ENCODE data around the gene ATOH8. TPM values are rescaled to one million over a fixed set of nuclear protein-coding genes. Genes with fewer than 3 reads are reported as not detected.

ATOH8 gene
- total RNA-seq, 1 donor from 2014 or later: 8.4 TPM

- Histone ChIP-seq H3K27me3 (ENCODE audit: control insufficient read depth in 3 of 3, insufficient read depth in 3 of 3, low read length in 3 of 3) (no peaks in the 10 kb centered on the region), H3K9ac (ENCODE audit: low read depth in 1 of 3, low read length in 3 of 3) (peak overlapping the region in 1 of 3 donors; percentile 54), H3K36me3 (ENCODE audit: control insufficient read depth in 3 of 3, insufficient read depth in 3 of 3, low read length in 3 of 3) (no peaks in the 10 kb centered on the region), H3K4me1 (ENCODE audit: control insufficient read depth in 3 of 3, insufficient read depth in 3 of 3, low read length in 3 of 3) (peaks cover 69 to 75% (median 70%) of the 10 kb centered on the region in 3 donors), H3K27ac (ENCODE audit: low read depth, low read length) (no peak overlapping the region), H3K9me3 (ENCODE audit: control insufficient read depth in 3 of 3, low read length in 3 of 3) (no peaks in the 10 kb centered on the region), H3K4me3 (ENCODE audit: low read length in 3 of 3) (peak overlapping the region in 1 of 3 donors; percentile 29)
Measured at GRCh38 chr2:85751627-85752026, 2.2 kb upstream of the ATOH8 start.

- H3K9me3 ChIP-seq (ENCODE audit: control insufficient read depth in 3 of 3, low read length in 3 of 3): no peaks in the 10 kb centered on the region
- H3K27ac ChIP-seq (ENCODE audit: low read depth, low read length): peak overlapping the region; percentile 80
- H3K36me3 ChIP-seq (ENCODE audit: control insufficient read depth in 3 of 3, insufficient read depth in 3 of 3, low read length in 3 of 3): peaks cover 0 to 2% (median 0%) of the 10 kb centered on the region in 3 donors
- H3K4me3 ChIP-seq (ENCODE audit: low read length in 3 of 3): peak overlapping the region; percentile 83 to 95 (median 94)
- peak overlapping the region in 2 of 3 donors; percentile 82 to 93 for H3K9ac ChIP-seq (ENCODE audit: low read depth in 1 of 3, low read length in 3 of 3)
- H3K27me3 ChIP-seq (ENCODE audit: control insufficient read depth in 3 of 3, insufficient read depth in 3 of 3, low read length in 3 of 3): no peaks in the 10 kb centered on the region
- peaks cover 74 to 78% (median 76%) of the 10 kb centered on the region in 3 donors for H3K4me1 ChIP-seq (ENCODE audit: control insufficient read depth in 3 of 3, insufficient read depth in 3 of 3, low read length in 3 of 3)
Measured at GRCh38 chr2:85753035-85753524, 711 bp upstream of the ATOH8 start.

GRCh38 chr2:85754313-85755095, 713 bp downstream of the ATOH8 start:
- peaks cover 74 to 78% (median 76%) of the 10 kb centered on the region in 3 donors for H3K4me1 ChIP-seq (ENCODE audit: control insufficient read depth in 3 of 3, insufficient read depth in 3 of 3, low read length in 3 of 3)
- peak overlapping the region; percentile 80 for H3K27ac ChIP-seq (ENCODE audit: low read depth, low read length)
- H3K9me3 ChIP-seq (ENCODE audit: control insufficient read depth in 3 of 3, low read length in 3 of 3): no peaks in the 10 kb centered on the region
- H3K27me3 ChIP-seq (ENCODE audit: control insufficient read depth in 3 of 3, insufficient read depth in 3 of 3, low read length in 3 of 3): no peaks in the 10 kb centered on the region
- peaks cover 0 to 8% (median 6%) of the 10 kb centered on the region in 3 donors for H3K36me3 ChIP-seq (ENCODE audit: control insufficient read depth in 3 of 3, insufficient read depth in 3 of 3, low read length in 3 of 3)
- H3K9ac ChIP-seq (ENCODE audit: low read depth in 1 of 3, low read length in 3 of 3): peak overlapping the region; percentile 82 to 93 (median 87)
- peak overlapping the region; percentile 83 to 95 (median 94) for H3K4me3 ChIP-seq (ENCODE audit: low read length in 3 of 3)

GRCh38 chr2:85755122-85756027, 1.6 kb downstream of the ATOH8 start:
- H3K4me1 ChIP-seq (ENCODE audit: control insufficient read depth in 3 of 3, insufficient read depth in 3 of 3, low read length in 3 of 3): peaks cover 74 to 80% (median 76%) of the 10 kb centered on the region in 3 donors
- H3K9ac ChIP-seq (ENCODE audit: low read depth in 1 of 3, low read length in 3 of 3): peak overlapping the region; percentile 82 to 93 (median 87)
- H3K9me3 ChIP-seq (ENCODE audit: control insufficient read depth in 3 of 3, low read length in 3 of 3): no peaks in the 10 kb centered on the region
- peaks cover 0 to 9% (median 8%) of the 10 kb centered on the region in 3 donors for H3K36me3 ChIP-seq (ENCODE audit: control insufficient read depth in 3 of 3, insufficient read depth in 3 of 3, low read length in 3 of 3)
- H3K4me3 ChIP-seq (ENCODE audit: low read length in 3 of 3): peak overlapping the region; percentile 83 to 95 (median 94)
- no peaks in the 10 kb centered on the region for H3K27me3 ChIP-seq (ENCODE audit: control insufficient read depth in 3 of 3, insufficient read depth in 3 of 3, low read length in 3 of 3)
- peak overlapping the region; percentile 11 for H3K27ac ChIP-seq (ENCODE audit: low read depth, low read length)

- Histone ChIP-seq H3K9me3 (ENCODE audit: control insufficient read depth in 3 of 3, low read length in 3 of 3) (no peaks in the 10 kb centered on the region), H3K4me1 (ENCODE audit: control insufficient read depth in 3 of 3, insufficient read depth in 3 of 3, low read length in 3 of 3) (peaks cover 74 to 80% (median 76%) of the 10 kb centered on the region in 3 donors), H3K36me3 (ENCODE audit: control insufficient read depth in 3 of 3, insufficient read depth in 3 of 3, low read length in 3 of 3) (peaks cover 0 to 9% (median 8%) of the 10 kb centered on the region in 3 donors), H3K27me3 (ENCODE audit: control insufficient read depth in 3 of 3, insufficient read depth in 3 of 3, low read length in 3 of 3) (no peaks in the 10 kb centered on the region), H3K4me3 (ENCODE audit: low read length in 3 of 3) (peak overlapping the region; percentile 83 to 95 (median 94)), H3K27ac (ENCODE audit: low read depth, low read length) (no peak overlapping the region), H3K9ac (ENCODE audit: low read depth in 1 of 3, low read length in 3 of 3) (peak overlapping the region in 2 of 3 donors; percentile 15 to 75)
Measured at GRCh38 chr2:85756195-85756594, 2.4 kb downstream of the ATOH8 start.

GRCh38 chr2:85756822-85757435, 3.1 kb downstream of the ATOH8 start:
- Histone ChIP-seq H3K4me3 (ENCODE audit: low read length in 3 of 3) (peak overlapping the region; percentile 10 to 94 (median 83)), H3K9ac (ENCODE audit: low read depth in 1 of 3, low read length in 3 of 3) (peak overlapping the region; percentile 14 to 75 (median 46)), H3K27ac (ENCODE audit: low read depth, low read length) (no peak overlapping the region), H3K36me3 (ENCODE audit: control insufficient read depth in 3 of 3, insufficient read depth in 3 of 3, low read length in 3 of 3) (peaks cover 0 to 9% (median 8%) of the 10 kb centered on the region in 3 donors), H3K27me3 (ENCODE audit: control insufficient read depth in 3 of 3, insufficient read depth in 3 of 3, low read length in 3 of 3) (no peaks in the 10 kb centered on the region), H3K9me3 (ENCODE audit: control insufficient read depth in 3 of 3, low read length in 3 of 3) (no peaks in the 10 kb centered on the region), H3K4me1 (ENCODE audit: control insufficient read depth in 3 of 3, insufficient read depth in 3 of 3, low read length in 3 of 3) (peaks cover 73 to 80% (median 75%) of the 10 kb centered on the region in 3 donors)

GRCh38 chr2:85757860-85758259, 4.1 kb downstream of the ATOH8 start:
- Histone ChIP-seq H3K4me3 (ENCODE audit: low read length in 3 of 3) (peak overlapping the region in 2 of 3 donors; percentile 9 to 49), H3K27ac (ENCODE audit: low read depth, low read length) (no peak overlapping the region), H3K9ac (ENCODE audit: low read depth in 1 of 3, low read length in 3 of 3) (peak overlapping the region in 1 of 3 donors; percentile 77), H3K9me3 (ENCODE audit: control insufficient read depth in 3 of 3, low read length in 3 of 3) (no peaks in the 10 kb centered on the region), H3K27me3 (ENCODE audit: control insufficient read depth in 3 of 3, insufficient read depth in 3 of 3, low read length in 3 of 3) (no peaks in the 10 kb centered on the region), H3K4me1 (ENCODE audit: control insufficient read depth in 3 of 3, insufficient read depth in 3 of 3, low read length in 3 of 3) (peaks cover 75 to 76% (median 75%) of the 10 kb centered on the region in 3 donors), H3K36me3 (ENCODE audit: control insufficient read depth in 3 of 3, insufficient read depth in 3 of 3, low read length in 3 of 3) (peaks cover 0 to 9% (median 9%) of the 10 kb centered on the region in 3 donors)

GRCh38 chr2:85758361-85759256, 4.8 kb downstream of the ATOH8 start:
- H3K27me3 ChIP-seq (ENCODE audit: control insufficient read depth in 3 of 3, insufficient read depth in 3 of 3, low read length in 3 of 3): no peaks in the 10 kb centered on the region
- H3K27ac ChIP-seq (ENCODE audit: low read depth, low read length): no peak overlapping the region
- no peaks in the 10 kb centered on the region for H3K9me3 ChIP-seq (ENCODE audit: control insufficient read depth in 3 of 3, low read length in 3 of 3)
- peaks cover 0 to 11% (median 9%) of the 10 kb centered on the region in 3 donors for H3K36me3 ChIP-seq (ENCODE audit: control insufficient read depth in 3 of 3, insufficient read depth in 3 of 3, low read length in 3 of 3)
- peaks cover 73 to 76% (median 74%) of the 10 kb centered on the region in 3 donors for H3K4me1 ChIP-seq (ENCODE audit: control insufficient read depth in 3 of 3, insufficient read depth in 3 of 3, low read length in 3 of 3)
- peak overlapping the region in 2 of 3 donors; percentile 61 to 77 for H3K9ac ChIP-seq (ENCODE audit: low read depth in 1 of 3, low read length in 3 of 3)
- H3K4me3 ChIP-seq (ENCODE audit: low read length in 3 of 3): peak overlapping the region; percentile 9 to 54 (median 27)

Data from skeletal muscle tissue (tissue), 4 donors.